K562 (cell line): ENCODE results near the gene SPCS2. TPM values are rescaled to one million over a fixed set of nuclear protein-coding genes. Genes with fewer than 3 reads are reported as not detected.
A peak's percentile ranks its signal among the peaks of the same experiment; 100 is the strongest.

Experiments
- ATAC-seq: fragments of 200-7000 bp; cut with Tn5 transposase; 3 replicates; pipeline ENCODE4 v1.9.1; 2020; ENCODE audit warnings: moderate library complexity
- BruUV-seq: library from RNA; stranded (reverse); fragments of 400-500 nt; replicated peaks from 2 replicates; lab custom pipeline; 2021; lab: Mats Ljungman, UMichigan
- CTCF ChIA-PET: fragments of 300-600 bp; formaldehyde crosslinking; extraction: SDS; loops from one replicate; lab custom pipeline; 2021; ENCODE audit warnings: low intra/inter-chr PET ratio; lab: Yijun Ruan, JAX
- POLR2A ChIA-PET: fragments of 300-600, 350-650 bp; sonication (Branson Sonifier 250); formaldehyde crosslinking; extraction: SDS; loops from one replicate; lab custom pipeline; 2021; ENCODE audit warnings: antibody characterized with exemption, inconsistent platforms; lab: Yijun Ruan, JAX
- DNase-seq, 4 experiments: peaks; one replicate each; pipeline versions ENCODE4 v3.0.0 to v3.0.0-alpha.2; 2011 to 2018; ENCODE audit warnings: low spot score in 3 of 4, mixed read lengths in 3 of 4; ENCODE audit errors: extremely low read depth in 1 of 4
- FAIRE-seq: peaks from 2 replicates; lab custom pipeline; 2011; peaks lifted over from hg19 to GRCh38; lab: Jason Lieb, UNC
- H2AFZ ChIP-seq: 2 replicates; pipeline ENCODE4 v1.6.0; 2011; ENCODE audit warnings: low read depth, low read length, control low read depth, inconsistent platforms
- H3K27ac ChIP-seq: fragments of 200-600 bp; 3 replicates; pipeline ENCODE4 v1.8.0; 2011; ENCODE audit warnings: low read depth, mild to moderate bottlenecking, control low read depth, inconsistent platforms, low read length, moderate library complexity, mixed read lengths; ENCODE audit errors: extremely low read depth
- H3K27me3 ChIP-seq, 2 experiments: fragments of 300-600 bp in 1 of 2; 2 replicates in 1 of 2; 3 replicates in 1 of 2; pipeline versions ENCODE4 v1.6.0 to v1.8.0; 2011; ENCODE audit warnings: inconsistent platforms in 2 of 2, low read length in 2 of 2, mild to moderate bottlenecking in 1 of 2, mixed read lengths in 1 of 2, moderate library complexity in 1 of 2; ENCODE audit not compliant: control insufficient read depth in 2 of 2, insufficient read depth in 2 of 2
- H3K36me3 ChIP-seq: fragments of 300-600 bp; 3 replicates; pipeline ENCODE4 v1.8.0; 2011; ENCODE audit warnings: mild to moderate bottlenecking, low read length, inconsistent platforms; ENCODE audit not compliant: control insufficient read depth, insufficient read depth
- H3K4me1 ChIP-seq, 2 experiments: fragments of 200-600 bp in 1 of 2; replicated peaks in 1 of 2; 2 replicates in 1 of 2; 3 replicates in 1 of 2; pipeline versions ENCODE4 v1.5.1 to v1.8.0; 2011; ENCODE audit warnings: inconsistent platforms in 2 of 2, low read length in 2 of 2, mild to moderate bottlenecking in 1 of 2, mixed read lengths in 1 of 2, moderate library complexity in 1 of 2; ENCODE audit not compliant: control insufficient read depth in 2 of 2, insufficient read depth in 2 of 2
- H3K4me2 ChIP-seq: 2 replicates; pipeline ENCODE4 v1.6.1; 2011; ENCODE audit warnings: low read length, control low read depth, inconsistent platforms, mixed read lengths; ENCODE audit not compliant: insufficient read depth
- H3K4me3 ChIP-seq: fragments of 200-600 bp; sonication (generic), shearing (Covaris generic); 2 replicates; pipeline ENCODE4 v1.5.1; 2016; ENCODE audit warnings: control low read depth, inconsistent platforms
- H3K79me2 ChIP-seq: fragments of 200-600 bp; 3 replicates; pipeline ENCODE4 v1.8.0; 2011; ENCODE audit warnings: low read length, inconsistent platforms; ENCODE audit not compliant: control insufficient read depth, insufficient read depth
- H3K9ac ChIP-seq, 2 experiments: 2 replicates each; pipeline versions ENCODE4 v1.6.0 to v1.6.1; 2011; ENCODE audit warnings: low read depth in 2 of 2, low read length in 2 of 2, control low read depth in 1 of 2, inconsistent platforms in 1 of 2, mild to moderate bottlenecking in 1 of 2, mixed read lengths in 1 of 2; ENCODE audit not compliant: insufficient read depth in 1 of 2
- H3K9me1 ChIP-seq: one replicate; pipeline ENCODE4 v1.6.0; 2011; ENCODE audit warnings: inconsistent platforms, mild to moderate bottlenecking, low read length, moderate library complexity; ENCODE audit not compliant: control insufficient read depth, insufficient read depth
- H3K9me3 ChIP-seq: replicated peaks from 2 replicates; pipeline ENCODE4 v1.5.1; 2011; ENCODE audit warnings: low read depth, low read length, inconsistent platforms; ENCODE audit not compliant: control insufficient read depth, insufficient read depth
- H4K20me1 ChIP-seq: replicated peaks from 2 replicates; pipeline ENCODE4 v1.6.1; 2011; ENCODE audit warnings: low read length, inconsistent platforms, mixed read lengths; ENCODE audit not compliant: control insufficient read depth, insufficient read depth
- FOXK1 ChIP-seq: sonication (generic); formaldehyde crosslinking; IDR thresholded peaks from 2 replicates; pipeline ENCODE4 v1.8.0; 2022; ENCODE audit warnings: missing genetic modification reagents, mild to moderate bottlenecking, borderline replicate concordance
- HDGF ChIP-seq: fragments of 450-650 bp; IDR thresholded peaks from 2 replicates; pipeline ENCODE4 v1.6.1; 2016
- NCOA4 ChIP-seq: fragments of 450-650 bp; IDR thresholded peaks from 2 replicates; pipeline ENCODE4 v1.6.1; 2018; ENCODE audit warnings: mild to moderate bottlenecking; ENCODE audit not compliant: partially characterized antibody
- NFATC3 ChIP-seq: fragments of 450-650 bp; IDR thresholded peaks from 2 replicates; pipeline ENCODE4 v1.6.1; 2017; ENCODE audit warnings: mild to moderate bottlenecking
- NUFIP1 ChIP-seq: fragments of 450-650 bp; IDR thresholded peaks from 2 replicates; pipeline ENCODE4 v1.6.1; 2018; ENCODE audit not compliant: partially characterized antibody
- SMARCC2 ChIP-seq: fragments of 450-650 bp; IDR thresholded peaks from 2 replicates; pipeline ENCODE4 v1.6.1; 2017; ENCODE audit warnings: antibody characterized with exemption, moderate library complexity, mild to moderate bottlenecking, low read depth
- WGBS: fragments of 100-300 bp; shearing (Covaris generic); methylation state at CpG from one replicate; pipeline ENCODE4 v1.1.6; 2016; ENCODE audit warnings: low coverage, mixed read lengths; ENCODE audit not compliant: insufficient coverage; ENCODE audit errors: missing lambda C conversion rate; 5-methylcytosine and 5-hydroxymethylcytosine counted together
- in situ Hi-C: fragments of 300-500 bp; cut with MboI; formaldehyde crosslinking; loops from 4 replicates; pipeline ENCODE4 v1.15.0; 2018; ENCODE audit warnings: inconsistent platforms, mixed read lengths
- intact Hi-C: fragments of 100-400 bp; cut with micrococcal nuclease; formaldehyde crosslinking; loops from 2 replicates; pipeline ENCODE4 v1.14.2; 2022
- polyA plus RNA-seq, 8 experiments: library from polyadenylated mRNA; depleted of rRNA in 4 of 8; stranded (reverse) in 5 of 8; unstranded in 3 of 8; fragments of >200 nt; fragmentation: Nextera tagmentation in 2 of 8; fragmentation: Illumina TruSeq in 1 of 8; extraction: Ambion mirVana in 2 of 8; extraction: Trizol in 1 of 8; gene quantifications; 2 replicates each; pipeline versions ENCODE4 v1.2.1 to v1.2.3, GENCODE V29; 2011 to 2014; ENCODE audit warnings: inconsistent platforms in 1 of 8, missing spikeins in 1 of 8
- total RNA-seq, 7 experiments: library from RNA; depleted of rRNA in 6 of 7; stranded (reverse); fragments of >200 nt in 6 of 7; fragmentation: Illumina TruSeq in 2 of 7; extraction: Trizol in 2 of 7; gene quantifications; 2 replicates each; pipeline versions ENCODE4 v1.2.1 to v1.2.3, GENCODE V29; 2011 to 2021; ENCODE audit warnings: low replicate concordance in 1 of 7
- TF ChIP-seq, protein P1 (sequence below): fragments of 250-450 bp; sonication (Bioruptor Pico); IDR thresholded peaks from 2 replicates; pipeline ENCODE4 v1.8.0; 2022; ENCODE audit warnings: moderate library complexity, mild to moderate bottlenecking, inconsistent platforms
- TF ChIP-seq, protein P2 (sequence below): fragments of 450-650 bp; formaldehyde crosslinking; IDR thresholded peaks from 2 replicates; pipeline ENCODE4 v1.4.0; 2020; ENCODE audit warnings: mild to moderate bottlenecking
- TF ChIP-seq, protein P3 (sequence below): fragments of 450-650 bp; formaldehyde crosslinking; IDR thresholded peaks from 2 replicates; pipeline ENCODE4 v1.4.0; 2022; ENCODE audit warnings: mild to moderate bottlenecking, moderate library complexity
- TF ChIP-seq, protein P4 (sequence below): fragments of 450-650 bp; conservative IDR thresholded peaks from 2 replicates; pipeline ENCODE4 v1.6.1; 2016; ENCODE audit warnings: missing genetic modification characterization, low read depth, mild to moderate bottlenecking, missing compliant biosample characterization, moderate library complexity
- TF ChIP-seq, protein P5 (sequence below): sonication (generic); formaldehyde crosslinking; IDR thresholded peaks from 2 replicates; pipeline ENCODE4 v1.8.0; 2022; ENCODE audit warnings: missing genetic modification reagents, mild to moderate bottlenecking, borderline replicate concordance
- TF ChIP-seq, protein P6 (sequence below), 2 experiments: fragments of 450-650 bp in 1 of 2; sonication (generic) in 1 of 2; formaldehyde crosslinking in 1 of 2; IDR thresholded peaks in 1 of 2; conservative IDR thresholded peaks in 1 of 2; 2 replicates each; pipeline versions ENCODE4 v1.6.1 to v1.8.1; 2016 to 2023; ENCODE audit warnings: mild to moderate bottlenecking in 2 of 2, moderate library complexity in 2 of 2, inconsistent platforms in 1 of 2, missing genetic modification reagents in 1 of 2
- TF ChIP-seq, protein P7 (sequence below): fragments of 450-650 bp; IDR thresholded peaks from 2 replicates; pipeline ENCODE4 v1.6.1; 2016

Gene SPCS2
- total and polyA plus RNA-seq, 9 of the 15 experiments (the other 6 are each of a cell fraction or from before 2014, with no cell fraction given): 38.2 to 458 (median 193) TPM

DNA sequence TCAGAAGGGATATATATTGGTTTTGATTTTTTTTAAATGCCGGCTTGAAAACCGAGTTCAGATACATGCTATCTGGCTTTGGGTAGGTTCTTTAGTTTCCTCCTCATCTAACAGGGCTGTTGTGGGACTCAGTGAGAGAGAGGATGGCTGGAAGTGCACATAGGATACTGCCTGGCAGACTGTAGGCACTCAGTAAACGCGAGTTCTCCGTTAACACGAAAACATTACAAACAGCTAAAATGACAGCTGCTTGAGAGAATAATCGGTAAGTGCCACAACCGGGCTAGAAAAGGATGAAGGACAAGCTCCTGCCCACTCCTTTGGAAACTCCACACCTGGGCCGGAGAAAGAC is 544 bp upstream of the SPCS2 start:
- H3K36me3 ChIP-seq: peaks cover 50% of the 10 kb centered on the region
- H3K4me3 ChIP-seq: peak overlapping the region; percentile 93
- peaks cover 1% of the 10 kb centered on the region; the same call in 1 of the 2 replicates for H4K20me1 ChIP-seq
- H3K27ac ChIP-seq: peak overlapping the region; percentile 81
- WGBS: 0% methylated on average over 9 of the region's 9 CpGs
- H3K4me1 ChIP-seq: peaks cover 6 to 19% of the 10 kb centered on the region in 2 experiments; a peak in 3 of 5 replicates
- H3K9me1 ChIP-seq: no peaks in the 10 kb centered on the region
- TF ChIP-seq, protein P1, sequence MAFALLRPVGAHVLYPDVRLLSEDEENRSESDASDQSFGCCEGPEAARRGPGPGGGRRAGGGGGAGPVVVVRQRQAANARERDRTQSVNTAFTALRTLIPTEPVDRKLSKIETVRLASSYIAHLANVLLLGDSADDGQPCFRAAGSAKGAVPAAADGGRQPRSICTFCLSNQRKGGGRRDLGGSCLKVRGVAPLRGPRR (CRISPR knock-in tag): 0 out of 2 replicates have a peak, but pooled peaks have one; percentile 8
- TF ChIP-seq NUFIP1: no peak
- TF ChIP-seq, protein P2, sequence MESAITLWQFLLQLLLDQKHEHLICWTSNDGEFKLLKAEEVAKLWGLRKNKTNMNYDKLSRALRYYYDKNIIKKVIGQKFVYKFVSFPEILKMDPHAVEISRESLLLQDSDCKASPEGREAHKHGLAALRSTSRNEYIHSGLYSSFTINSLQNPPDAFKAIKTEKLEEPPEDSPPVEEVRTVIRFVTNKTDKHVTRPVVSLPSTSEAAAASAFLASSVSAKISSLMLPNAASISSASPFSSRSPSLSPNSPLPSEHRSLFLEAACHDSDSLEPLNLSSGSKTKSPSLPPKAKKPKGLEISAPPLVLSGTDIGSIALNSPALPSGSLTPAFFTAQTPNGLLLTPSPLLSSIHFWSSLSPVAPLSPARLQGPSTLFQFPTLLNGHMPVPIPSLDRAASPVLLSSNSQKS (CRISPR knock-in tag): peak; percentile 51; the same call in 1 of the 2 replicates
- TF ChIP-seq, protein P3, sequence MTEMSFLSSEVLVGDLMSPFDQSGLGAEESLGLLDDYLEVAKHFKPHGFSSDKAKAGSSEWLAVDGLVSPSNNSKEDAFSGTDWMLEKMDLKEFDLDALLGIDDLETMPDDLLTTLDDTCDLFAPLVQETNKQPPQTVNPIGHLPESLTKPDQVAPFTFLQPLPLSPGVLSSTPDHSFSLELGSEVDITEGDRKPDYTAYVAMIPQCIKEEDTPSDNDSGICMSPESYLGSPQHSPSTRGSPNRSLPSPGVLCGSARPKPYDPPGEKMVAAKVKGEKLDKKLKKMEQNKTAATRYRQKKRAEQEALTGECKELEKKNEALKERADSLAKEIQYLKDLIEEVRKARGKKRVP (CRISPR knock-in tag): 0 out of 2 replicates have a peak, but pooled peaks have one; percentile 25
- 0 out of 2 replicates have a peak, but pooled peaks have one; percentile 39 for TF ChIP-seq SMARCC2
- TF ChIP-seq NFATC3: 0 out of 2 replicates have a peak, but pooled peaks have one; percentile 36
- no peak for TF ChIP-seq NCOA4
- TF ChIP-seq, protein P4, sequence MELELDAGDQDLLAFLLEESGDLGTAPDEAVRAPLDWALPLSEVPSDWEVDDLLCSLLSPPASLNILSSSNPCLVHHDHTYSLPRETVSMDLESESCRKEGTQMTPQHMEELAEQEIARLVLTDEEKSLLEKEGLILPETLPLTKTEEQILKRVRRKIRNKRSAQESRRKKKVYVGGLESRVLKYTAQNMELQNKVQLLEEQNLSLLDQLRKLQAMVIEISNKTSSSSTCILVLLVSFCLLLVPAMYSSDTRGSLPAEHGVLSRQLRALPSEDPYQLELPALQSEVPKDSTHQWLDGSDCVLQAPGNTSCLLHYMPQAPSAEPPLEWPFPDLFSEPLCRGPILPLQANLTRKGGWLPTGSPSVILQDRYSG: 0 out of 2 replicates have a peak, but pooled peaks have one; percentile 34
- 0 out of 2 replicates have a peak, but pooled peaks have one; percentile 17 for TF ChIP-seq FOXK1 (CRISPR knock-in tag)
- TF ChIP-seq, protein P5, sequence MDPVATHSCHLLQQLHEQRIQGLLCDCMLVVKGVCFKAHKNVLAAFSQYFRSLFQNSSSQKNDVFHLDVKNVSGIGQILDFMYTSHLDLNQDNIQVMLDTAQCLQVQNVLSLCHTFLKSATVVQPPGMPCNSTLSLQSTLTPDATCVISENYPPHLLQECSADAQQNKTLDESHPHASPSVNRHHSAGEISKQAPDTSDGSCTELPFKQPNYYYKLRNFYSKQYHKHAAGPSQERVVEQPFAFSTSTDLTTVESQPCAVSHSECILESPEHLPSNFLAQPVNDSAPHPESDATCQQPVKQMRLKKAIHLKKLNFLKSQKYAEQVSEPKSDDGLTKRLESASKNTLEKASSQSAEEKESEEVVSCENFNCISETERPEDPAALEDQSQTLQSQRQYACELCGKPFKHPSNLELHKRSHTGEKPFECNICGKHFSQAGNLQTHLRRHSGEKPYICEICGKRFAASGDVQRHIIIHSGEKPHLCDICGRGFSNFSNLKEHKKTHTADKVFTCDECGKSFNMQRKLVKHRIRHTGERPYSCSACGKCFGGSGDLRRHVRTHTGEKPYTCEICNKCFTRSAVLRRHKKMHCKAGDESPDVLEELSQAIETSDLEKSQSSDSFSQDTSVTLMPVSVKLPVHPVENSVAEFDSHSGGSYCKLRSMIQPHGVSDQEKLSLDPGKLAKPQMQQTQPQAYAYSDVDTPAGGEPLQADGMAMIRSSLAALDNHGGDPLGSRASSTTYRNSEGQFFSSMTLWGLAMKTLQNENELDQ: no peak
- no peak for TF ChIP-seq HDGF
- TF ChIP-seq, protein P6, sequence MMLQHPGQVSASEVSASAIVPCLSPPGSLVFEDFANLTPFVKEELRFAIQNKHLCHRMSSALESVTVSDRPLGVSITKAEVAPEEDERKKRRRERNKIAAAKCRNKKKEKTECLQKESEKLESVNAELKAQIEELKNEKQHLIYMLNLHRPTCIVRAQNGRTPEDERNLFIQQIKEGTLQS (IDR thresholded peaks at IDR 0.05): no peak
- TF ChIP-seq, protein P6 (CRISPR knock-in tag; conservative IDR thresholded peaks at IDR 0.05): 0 out of 2 replicates have a peak, but pooled peaks have one; percentile 16
- TF ChIP-seq, protein P7, sequence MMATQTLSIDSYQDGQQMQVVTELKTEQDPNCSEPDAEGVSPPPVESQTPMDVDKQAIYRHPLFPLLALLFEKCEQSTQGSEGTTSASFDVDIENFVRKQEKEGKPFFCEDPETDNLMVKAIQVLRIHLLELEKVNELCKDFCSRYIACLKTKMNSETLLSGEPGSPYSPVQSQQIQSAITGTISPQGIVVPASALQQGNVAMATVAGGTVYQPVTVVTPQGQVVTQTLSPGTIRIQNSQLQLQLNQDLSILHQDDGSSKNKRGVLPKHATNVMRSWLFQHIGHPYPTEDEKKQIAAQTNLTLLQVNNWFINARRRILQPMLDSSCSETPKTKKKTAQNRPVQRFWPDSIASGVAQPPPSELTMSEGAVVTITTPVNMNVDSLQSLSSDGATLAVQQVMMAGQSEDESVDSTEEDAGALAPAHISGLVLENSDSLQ: no peak
- TF ChIP-seq, all 486 proteins: peak for 8
- in situ Hi-C loops (no loop called here), intact Hi-C loops (loop anchor here (2.0 kb wide), 1 partner anchor 40 kb away; the partner anchor contains the start of gene NEU3)
- peaks cover 72% of the 10 kb centered on the region for H3K79me2 ChIP-seq
- peak overlapping the region; percentile 95 for H3K4me2 ChIP-seq
- ATAC-seq (peak; percentile 58), FAIRE-seq (no peak), DNase-seq (peak in 1 of 4 experiments; percentile 42)
- TSS peak; percentile 85 for BruUV-seq
- CTCF ChIA-PET: no interaction called here
- no peaks in the 10 kb centered on the region for H3K9me3 ChIP-seq
- peak overlapping the region; percentile 95 for H2AFZ ChIP-seq
- peak overlapping the region; percentile 88 to 97 for H3K9ac ChIP-seq
- H3K27me3 ChIP-seq: no peaks in the 10 kb centered on the region
- POLR2A ChIA-PET: interaction anchor here (0.7 to 4.2 kb wide), 10 partner anchors 9 to 365 kb away, joined by 3 to 27 read pairs (median 6); partner anchors contain the start of gene NEU3
